Chondrocyte (in vitro differentiated cells): Measurements from ENCODE around the gene TMEM212. TPM values are rescaled to one million over a fixed set of nuclear protein-coding genes. Genes with fewer than 3 reads are reported as not detected.

Experiments
- DNase-seq: peaks from one replicate; pipeline ENCODE4 v3.0.0; 2021; ENCODE audit warnings: mixed read lengths, low spot score
- H3K27ac Mint-ChIP-seq: one replicate; pipeline ENCODE4 v1.8.0; 2021; ENCODE audit warnings: mild to moderate bottlenecking, moderate library complexity, mixed read lengths; ENCODE audit not compliant: unreplicated experiment
- H3K27me3 Mint-ChIP-seq: 2 replicates; pipeline ENCODE4 v1.8.0; 2021; ENCODE audit warnings: low read depth, mixed read lengths
- H3K36me3 Mint-ChIP-seq: 2 replicates; pipeline ENCODE4 v1.8.0; 2021; ENCODE audit warnings: low read depth, mixed read lengths
- H3K4me1 Mint-ChIP-seq: 2 replicates; pipeline ENCODE4 v1.8.0; 2021; ENCODE audit warnings: low read depth, mild to moderate bottlenecking, mixed read lengths
- H3K4me3 Mint-ChIP-seq: one replicate; pipeline ENCODE4 v1.8.0; 2021; ENCODE audit warnings: mild to moderate bottlenecking, moderate library complexity, mixed read lengths; ENCODE audit not compliant: unreplicated experiment
- H3K9me3 Mint-ChIP-seq: 2 replicates; pipeline ENCODE4 v1.8.0; 2021; ENCODE audit warnings: low read depth, mixed read lengths
- CTCF ChIP-seq: fragments of 200-600 bp; sonication (generic); IDR thresholded peaks from 2 replicates; pipeline ENCODE4 v1.5.0; 2021; ENCODE audit warnings: antibody characterized with exemption, mild to moderate bottlenecking, moderate library complexity
- total RNA-seq: library from RNA; stranded (reverse); gene quantifications from 3 replicates; pipeline ENCODE4 v1.2.1, GENCODE V29; 2021

The TMEM212 gene
- total RNA-seq, 1 donor from 2014 or later = not detected

- DNase-seq = no peak
- Mint-ChIP-seq H3K27me3 (peaks cover 3% of the 10 kb centered on the region), H3K27ac (no peak overlapping the region), H3K4me1 (peaks cover 5% of the 10 kb centered on the region), H3K9me3 (no peaks in the 10 kb centered on the region), H3K4me3 (no peak overlapping the region), H3K36me3 (no peaks in the 10 kb centered on the region)
- TF ChIP-seq CTCF = no peak
These were observed 49.3 kb downstream of the TMEM212 start for GRCh38 chr3:171892457-171892856.

GRCh38 chr3:171895291-171895690 lies 52.1 kb downstream of the TMEM212 start:
- no peak for DNase-seq
- Mint-ChIP-seq H3K4me3 (no peak overlapping the region), H3K36me3 (no peaks in the 10 kb centered on the region), H3K9me3 (no peaks in the 10 kb centered on the region), H3K27ac (no peak overlapping the region), H3K4me1 (peaks cover 4% of the 10 kb centered on the region), H3K27me3 (peaks cover 3% of the 10 kb centered on the region)
- TF ChIP-seq CTCF = no peak

GRCh38 chr3:171895900-171896299 lies 52.8 kb downstream of the TMEM212 start:
- no peaks in the 10 kb centered on the region for H3K36me3 Mint-ChIP-seq
- no peaks in the 10 kb centered on the region for H3K9me3 Mint-ChIP-seq
- H3K4me3 Mint-ChIP-seq = no peak overlapping the region
- TF ChIP-seq CTCF = no peak
- H3K4me1 Mint-ChIP-seq = no peaks in the 10 kb centered on the region
- DNase-seq = no peak
- H3K27ac Mint-ChIP-seq = no peak overlapping the region
- H3K27me3 Mint-ChIP-seq = peaks cover 3% of the 10 kb centered on the region

GRCh38 chr3:171896316-171896715 lies 53.2 kb downstream of the TMEM212 start:
- H3K27me3 Mint-ChIP-seq = peaks cover 3% of the 10 kb centered on the region
- H3K4me1 Mint-ChIP-seq = no peaks in the 10 kb centered on the region
- H3K36me3 Mint-ChIP-seq = no peaks in the 10 kb centered on the region
- no peak for DNase-seq
- no peaks in the 10 kb centered on the region for H3K9me3 Mint-ChIP-seq
- no peak overlapping the region for H3K27ac Mint-ChIP-seq
- no peak overlapping the region for H3K4me3 Mint-ChIP-seq
- TF ChIP-seq CTCF = no peak

GRCh38 chr3:171898192-171898591 lies 55.0 kb downstream of the TMEM212 start:
- no peak for DNase-seq
- H3K27me3 Mint-ChIP-seq = peaks cover 3% of the 10 kb centered on the region
- TF ChIP-seq CTCF = no peak
- no peak overlapping the region for H3K4me3 Mint-ChIP-seq
- no peaks in the 10 kb centered on the region for H3K9me3 Mint-ChIP-seq
- H3K27ac Mint-ChIP-seq = no peak overlapping the region
- no peaks in the 10 kb centered on the region for H3K4me1 Mint-ChIP-seq
- H3K36me3 Mint-ChIP-seq = no peaks in the 10 kb centered on the region
